Breast epithelium (tissue), 3 donors: Measurements from ENCODE around the gene LTF.
"Not testable (repeated sequence)": the region's sequence is repeated elsewhere in the genome, so short reads cannot be mapped to it uniquely, and the experiment has no call there.

Experiments used
- CTCF ChIP-seq, 3 donors: fragments of 450-650 bp; IDR thresholded peaks; one replicate each; pipeline ENCODE4 v1.5.1; 2016 to 2017; ENCODE audit warnings: antibody characterized with exemption in 3 of 3, mild to moderate bottlenecking in 3 of 3, moderate library complexity in 3 of 3
- POLR2A ChIP-seq: fragments of 450-650 bp; IDR thresholded peaks from one replicate; pipeline ENCODE4 v1.6.1; 2016; ENCODE audit warnings: antibody characterized with exemption, mild to moderate bottlenecking, moderate library complexity
- POLR2AphosphoS5 ChIP-seq, 3 donors: sonication (generic); formaldehyde crosslinking; IDR thresholded peaks; one replicate each; pipeline ENCODE4 v1.6.1; 2017; ENCODE audit warnings: antibody characterized with exemption in 3 of 3

GRCh38 chr3:46388847-46389246 lies 75.9 kb downstream of the LTF start:
- TF ChIP-seq POLR2A; CTCF (IDR thresholded peaks at IDR 0.05); POLR2AphosphoS5 (IDR thresholded peaks at IDR 0.05): not testable (repeated sequence)
